ENCODE measurements around the gene MACROD1. TPM values are rescaled to one million over a fixed set of nuclear protein-coding genes. Genes with fewer than 3 reads are reported as not detected.
"Not testable (repeated sequence)": the region's sequence is repeated elsewhere in the genome, so short reads cannot be mapped to it uniquely, and the experiment has no call there.

MACROD1 gene
- total RNA-seq, 1 donor from 2014 or later: 12.3 TPM

GRCh38 chr11:63970902-63971301 is 195.0 kb downstream of the MACROD1 start:
- TF ChIP-seq CTCF (IDR thresholded peaks at IDR 0.05; ENCODE audit: insufficient read depth, low read length, poor library complexity, severe bottlenecking): no peak
- no peaks in the 10 kb centered on the region for H3K36me3 ChIP-seq (ENCODE audit: control insufficient read depth, insufficient read depth, low read length)
- no peaks in the 10 kb centered on the region for H3K27me3 ChIP-seq (ENCODE audit: control insufficient read depth, insufficient read depth, low read length)
- no peak for DNase-seq (ENCODE audit: low read depth)
- no peak overlapping the region for H3K4me3 ChIP-seq (ENCODE audit: low read depth, low read length)

GRCh38 chr11:63969461-63969860 is 196.5 kb downstream of the MACROD1 start:
- no peaks in the 10 kb centered on the region for H3K36me3 ChIP-seq (ENCODE audit: control insufficient read depth, insufficient read depth, low read length)
- no peak for DNase-seq (ENCODE audit: low read depth)
- H3K4me3 ChIP-seq (ENCODE audit: low read depth, low read length): no peak overlapping the region
- H3K27me3 ChIP-seq (ENCODE audit: control insufficient read depth, insufficient read depth, low read length): no peaks in the 10 kb centered on the region
- TF ChIP-seq CTCF (IDR thresholded peaks at IDR 0.05; ENCODE audit: insufficient read depth, low read length, poor library complexity, severe bottlenecking): no peak

GRCh38 chr11:63966444-63966843 is 199.5 kb downstream of the MACROD1 start:
- no peak for DNase-seq (ENCODE audit: low read depth)
- Histone ChIP-seq H3K27me3 (ENCODE audit: control insufficient read depth, insufficient read depth, low read length) (no peaks in the 10 kb centered on the region), H3K4me3 (ENCODE audit: low read depth, low read length) (no peak overlapping the region), H3K36me3 (ENCODE audit: control insufficient read depth, insufficient read depth, low read length) (no peaks in the 10 kb centered on the region)
- no peak for TF ChIP-seq CTCF (IDR thresholded peaks at IDR 0.05; ENCODE audit: insufficient read depth, low read length, poor library complexity, severe bottlenecking)

- not testable (repeated sequence) for H3K27me3 ChIP-seq (ENCODE audit: control insufficient read depth, insufficient read depth, low read length); DNase-seq (ENCODE audit: low read depth); H3K4me3 ChIP-seq (ENCODE audit: low read depth, low read length); H3K36me3 ChIP-seq (ENCODE audit: control insufficient read depth, insufficient read depth, low read length)
These were observed 202.0 kb downstream of the MACROD1 start for GRCh38 chr11:63963895-63964294.

GRCh38 chr11:63961608-63962412 is 204.1 kb downstream of the MACROD1 start:
- TF ChIP-seq CTCF (IDR thresholded peaks at IDR 0.05; ENCODE audit: insufficient read depth, low read length, poor library complexity, severe bottlenecking): no peak
- Histone ChIP-seq H3K36me3 (ENCODE audit: control insufficient read depth, insufficient read depth, low read length) (no peaks in the 10 kb centered on the region), H3K27me3 (ENCODE audit: control insufficient read depth, insufficient read depth, low read length) (no peaks in the 10 kb centered on the region), H3K4me3 (ENCODE audit: low read depth, low read length) (no peak overlapping the region)
- no peak for DNase-seq (ENCODE audit: low read depth)

- no peak for TF ChIP-seq CTCF (IDR thresholded peaks at IDR 0.05; ENCODE audit: insufficient read depth, low read length, poor library complexity, severe bottlenecking)
- no peak for DNase-seq (ENCODE audit: low read depth)
- no peaks in the 10 kb centered on the region for H3K36me3 ChIP-seq (ENCODE audit: control insufficient read depth, insufficient read depth, low read length)
- H3K4me3 ChIP-seq (ENCODE audit: low read depth, low read length): no peak overlapping the region
- no peaks in the 10 kb centered on the region for H3K27me3 ChIP-seq (ENCODE audit: control insufficient read depth, insufficient read depth, low read length)
These were observed 207.9 kb downstream of the MACROD1 start for GRCh38 chr11:63958008-63958407.

All from kidney epithelial cell (primary cell).